ENCODE results near the gene FRMD8. TPM values are rescaled to one million over a fixed set of nuclear protein-coding genes. Genes with fewer than 3 reads are reported as not detected.
A peak's percentile ranks its signal among the peaks of the same experiment; 100 is the strongest.

Gene FRMD8
- total and polyA plus RNA-seq, 9 of the 15 experiments (the other 6 are each of a cell fraction or from before 2014, with no cell fraction given): 4.5 to 54.5 (median 15.8) TPM

DNA sequence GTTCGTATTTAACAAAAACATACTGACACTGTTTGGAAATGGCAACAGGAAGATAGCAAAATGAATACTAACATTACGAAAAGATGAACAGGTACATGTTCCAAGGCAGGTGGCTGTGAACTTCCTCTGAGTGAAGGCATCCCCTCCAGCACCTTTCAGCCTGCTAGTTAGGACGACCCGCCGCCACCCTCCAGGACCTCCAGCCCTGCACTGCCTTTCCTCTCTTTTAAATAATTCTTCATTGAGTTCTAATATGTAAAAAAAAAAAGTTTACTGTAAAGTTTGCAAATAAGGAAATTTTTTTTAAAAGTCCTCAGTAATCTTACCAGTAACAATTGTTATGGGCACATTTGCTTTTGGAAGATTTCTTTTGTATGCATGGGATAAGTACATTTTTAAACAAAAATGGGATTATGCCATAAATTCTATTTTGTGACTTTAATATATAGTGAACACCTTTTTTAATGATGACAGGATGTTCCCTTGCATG, 42.2 kb downstream of the FRMD8 start (continued):
- no peak for TF ChIP-seq POLR3G (IDR thresholded peaks at IDR 0.05; ENCODE audit: extremely low read depth, insufficient read length, insufficient replicate concordance)
- no peak for TF ChIP-seq ZNF143 (CRISPR knock-in tag; IDR thresholded peaks at IDR 0.05)
- TF ChIP-seq, protein P1, sequence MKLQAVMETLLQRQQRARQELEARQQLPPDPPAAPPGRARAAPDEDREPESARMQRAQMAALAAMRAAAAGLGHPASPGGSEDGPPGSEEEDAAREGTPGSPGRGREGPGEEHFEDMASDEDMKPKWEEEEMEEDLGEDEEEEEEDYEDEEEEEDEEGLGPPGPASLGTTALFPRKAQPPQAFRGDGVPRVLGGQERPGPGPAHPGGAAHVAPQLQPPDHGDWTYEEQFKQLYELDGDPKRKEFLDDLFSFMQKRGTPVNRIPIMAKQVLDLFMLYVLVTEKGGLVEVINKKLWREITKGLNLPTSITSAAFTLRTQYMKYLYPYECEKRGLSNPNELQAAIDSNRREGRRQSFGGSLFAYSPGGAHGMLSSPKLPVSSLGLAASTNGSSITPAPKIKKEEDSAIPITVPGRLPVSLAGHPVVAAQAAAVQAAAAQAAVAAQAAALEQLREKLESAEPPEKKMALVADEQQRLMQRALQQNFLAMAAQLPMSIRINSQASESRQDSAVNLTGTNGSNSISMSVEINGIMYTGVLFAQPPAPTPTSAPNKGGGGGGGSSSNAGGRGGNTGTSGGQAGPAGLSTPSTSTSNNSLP (IDR thresholded peaks at IDR 0.05; ENCODE audit: borderline replicate concordance, low read depth, low read length): no peak; the same call in 1 of the 2 replicates
- no peak for TF ChIP-seq SREBF1 (IDR thresholded peaks at IDR 0.05; ENCODE audit: borderline replicate concordance, low read depth, low read length)
- TF ChIP-seq, protein P2, sequence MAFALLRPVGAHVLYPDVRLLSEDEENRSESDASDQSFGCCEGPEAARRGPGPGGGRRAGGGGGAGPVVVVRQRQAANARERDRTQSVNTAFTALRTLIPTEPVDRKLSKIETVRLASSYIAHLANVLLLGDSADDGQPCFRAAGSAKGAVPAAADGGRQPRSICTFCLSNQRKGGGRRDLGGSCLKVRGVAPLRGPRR (CRISPR knock-in tag; IDR thresholded peaks at IDR 0.05): no peak
- TF ChIP-seq HNRNPK (IDR thresholded peaks at IDR 0.05; ENCODE audit: low read depth, low read length, poor library complexity, severe bottlenecking): no peak
- TF ChIP-seq EP300 (IDR thresholded peaks at IDR 0.05; ENCODE audit: low read length): no peak
- TF ChIP-seq CCNT2 (IDR thresholded peaks at IDR 0.05; ENCODE audit: borderline replicate concordance, extremely low read depth, insufficient read length, low read depth, low read length): peak; percentile 70
- TF ChIP-seq KDM5B (IDR thresholded peaks at IDR 0.05; ENCODE audit: insufficient replicate concordance, low read depth, low read length): no peak

All from K562 (cell line).